HG02981 (cell line): ENCODE results near the gene FIG4.
"Not testable (repeated sequence)": the region's sequence is repeated elsewhere in the genome, so short reads cannot be mapped to it uniquely, and the experiment has no call there.

Source experiments
- ATAC-seq: cut with Tn5 transposase; IDR thresholded peaks from one replicate; pipeline ENCODE4 v1.9.1; 2021; ENCODE audit warnings: mild to moderate bottlenecking, moderate library complexity; ENCODE audit not compliant: unreplicated experiment

FIG4 gene

DNA sequence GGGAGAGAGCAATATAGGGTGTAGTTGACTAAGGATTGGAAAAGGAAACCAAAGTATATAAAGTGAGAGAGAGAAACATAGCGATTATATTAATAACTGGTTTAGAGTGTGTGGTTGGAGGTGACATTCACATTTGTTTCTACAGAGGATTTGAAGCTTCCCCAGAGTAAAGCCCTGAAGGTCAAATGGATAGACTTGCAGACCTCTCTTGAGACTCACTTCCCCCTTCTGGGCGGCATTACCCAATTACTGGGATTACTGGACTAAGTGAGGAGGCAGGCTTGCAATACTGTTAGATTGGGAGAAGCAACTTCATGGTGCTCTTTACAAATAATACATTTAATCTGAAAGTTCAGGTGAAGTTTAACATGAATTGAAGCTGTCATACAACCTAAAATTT is 10.7 kb downstream of the FIG4 start:
- ATAC-seq: no peak

DNA sequence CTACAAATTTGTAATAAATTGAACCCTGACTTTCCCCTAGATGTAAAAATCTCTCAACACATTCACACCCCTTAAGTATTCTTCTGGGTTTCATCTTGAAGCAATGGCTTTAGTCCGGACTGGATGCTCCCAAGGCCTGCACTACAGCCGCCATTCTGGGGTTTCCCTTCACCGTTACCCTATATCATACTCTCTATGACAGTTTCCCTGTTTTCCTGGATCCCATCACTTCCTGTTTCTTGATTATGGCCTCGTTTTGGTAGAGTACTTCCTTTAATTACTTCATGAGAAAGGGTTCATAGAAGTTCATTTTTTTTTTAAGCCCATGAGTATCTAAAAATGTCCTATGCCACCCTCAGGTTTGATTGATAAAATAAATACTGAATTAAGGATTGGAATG is 11.7 kb downstream of the FIG4 start:
- ATAC-seq: no peak

DNA sequence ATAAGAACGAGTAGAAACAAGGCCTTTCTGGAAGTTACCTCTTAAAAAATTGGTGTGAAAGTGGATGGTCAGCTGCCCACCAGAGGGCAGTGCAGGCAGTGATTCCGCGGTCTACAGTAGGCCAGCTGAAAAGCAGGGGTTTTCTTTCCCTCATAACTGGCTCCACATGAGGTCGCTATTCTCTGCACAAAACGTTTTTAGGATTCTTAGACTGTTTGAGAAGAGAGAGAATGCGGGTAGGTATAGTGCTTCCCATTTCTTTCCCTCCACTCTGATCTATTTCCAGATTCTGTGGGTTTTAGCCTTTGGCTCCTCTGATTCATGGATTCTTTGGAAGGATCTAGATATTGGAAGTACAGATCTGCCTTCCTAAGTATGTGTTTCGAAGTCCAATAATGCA is 14.2 kb downstream of the FIG4 start:
- peak; percentile 86 for ATAC-seq

DNA sequence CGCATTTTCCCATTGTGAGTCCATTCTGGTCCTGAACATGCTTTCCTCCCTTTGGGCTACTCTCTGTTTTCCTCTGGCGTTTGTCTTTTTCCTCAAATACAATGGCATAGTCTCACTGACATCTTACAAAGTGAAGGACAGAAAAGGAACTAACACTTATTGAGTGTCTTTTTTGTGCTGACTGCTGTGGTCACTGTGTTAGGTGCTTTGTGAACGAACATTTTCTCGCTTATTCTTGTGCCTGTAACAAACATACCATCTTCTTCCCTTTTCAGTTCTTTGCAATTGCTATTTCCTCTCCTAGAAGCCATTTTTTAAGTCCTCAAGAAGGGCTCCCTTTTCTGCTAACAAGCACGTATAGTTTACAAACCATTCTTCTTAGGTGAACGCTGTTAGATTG is 15.4 kb downstream of the FIG4 start:
- no peak for ATAC-seq

DNA sequence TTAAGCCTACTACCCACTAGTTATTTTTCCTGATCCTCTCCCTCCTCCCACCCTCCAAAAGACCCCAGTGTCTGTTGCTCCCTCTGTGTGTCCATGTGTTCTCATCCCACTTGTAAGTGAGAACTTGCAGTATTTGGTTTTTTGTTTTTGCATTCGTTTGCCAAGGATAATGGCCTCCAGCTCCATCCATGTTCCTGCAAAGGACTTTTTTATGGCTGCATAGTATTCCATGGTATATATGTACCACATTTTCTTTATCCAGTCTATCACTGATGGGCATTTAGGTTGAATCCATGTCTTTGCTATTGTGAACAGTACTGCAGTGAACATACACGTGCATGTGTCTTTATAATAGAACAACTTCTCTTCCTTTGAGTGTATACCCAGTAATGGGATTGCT is 17.0 kb downstream of the FIG4 start:
- not testable (repeated sequence) for ATAC-seq

DNA sequence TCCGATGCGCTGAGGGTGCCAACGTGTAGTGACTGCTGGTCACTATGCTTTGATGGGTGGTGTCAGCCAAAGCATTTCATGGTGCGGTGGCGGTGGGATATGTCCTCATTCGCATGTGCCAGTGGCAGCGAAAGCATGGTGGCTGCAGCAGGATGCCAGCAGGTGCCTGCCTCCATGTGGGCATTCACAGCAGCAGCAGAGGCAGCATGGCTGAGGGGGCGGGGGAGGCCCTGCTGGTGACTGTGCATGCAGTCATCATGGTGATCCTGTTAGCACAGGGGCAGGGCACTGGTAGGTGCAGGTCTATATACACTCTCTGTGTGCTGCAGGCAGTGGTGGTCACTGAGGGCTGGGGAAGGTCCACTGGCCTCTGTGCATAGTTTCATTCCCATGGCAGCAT is 22.0 kb downstream of the FIG4 start:
- no peak for ATAC-seq

DNA sequence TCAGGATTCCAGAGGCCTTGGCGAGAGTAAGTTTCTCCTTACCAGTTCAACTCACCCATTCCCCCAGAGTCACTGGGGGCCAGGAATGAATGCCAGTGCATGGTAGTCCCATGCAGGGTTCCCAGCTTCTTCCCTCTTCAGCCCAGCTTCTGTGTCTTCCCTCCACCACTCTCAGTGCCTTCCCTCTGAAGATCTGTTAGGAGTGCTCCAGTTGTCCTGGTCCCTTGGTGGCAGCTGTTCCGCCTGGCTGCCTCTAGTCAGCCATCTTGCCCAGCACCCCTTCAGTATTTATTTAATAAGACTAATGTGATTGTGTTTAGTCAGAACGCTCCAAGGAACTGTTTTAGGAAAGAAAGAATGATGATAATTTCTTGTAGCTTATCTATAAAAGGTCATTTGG is 23.1 kb downstream of the FIG4 start:
- no peak for ATAC-seq

DNA sequence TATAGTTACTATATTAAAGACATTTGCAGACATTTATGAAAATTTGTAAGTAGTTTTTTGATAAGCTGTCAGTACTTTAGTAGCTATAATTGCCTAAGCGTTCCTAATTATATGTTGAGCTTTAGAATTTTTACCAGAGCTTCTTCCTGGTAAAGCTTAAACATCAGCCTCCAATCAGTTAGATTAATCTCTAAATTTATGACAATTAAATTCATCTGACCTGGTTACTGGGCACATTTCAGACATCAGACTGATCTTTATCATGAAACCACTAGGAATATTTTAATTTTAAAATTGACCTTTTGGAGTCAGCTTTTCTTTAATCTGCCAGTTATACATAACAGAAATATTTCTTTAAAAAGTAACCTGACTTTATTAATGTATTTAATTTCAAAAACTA is 23.5 kb downstream of the FIG4 start:
- no peak for ATAC-seq

DNA sequence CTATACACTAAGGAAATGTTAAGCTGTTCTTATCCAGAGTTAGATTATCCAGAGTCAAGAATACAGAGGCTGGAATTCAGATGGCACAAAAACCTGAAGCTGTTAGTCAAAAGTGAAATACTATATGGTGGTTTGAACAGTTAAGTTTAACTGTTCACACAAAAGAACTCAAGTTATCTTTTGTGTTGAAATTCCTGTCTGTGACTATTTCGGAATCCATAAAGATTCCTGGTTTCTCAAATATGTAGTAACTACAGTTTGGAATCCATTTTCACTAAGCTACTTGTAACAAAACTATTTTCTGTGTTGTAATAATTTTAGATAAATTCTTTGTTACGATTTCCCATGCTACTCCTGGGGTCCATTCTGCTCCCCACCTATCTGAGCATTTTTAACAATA is 24.5 kb downstream of the FIG4 start:
- ATAC-seq: no peak

DNA sequence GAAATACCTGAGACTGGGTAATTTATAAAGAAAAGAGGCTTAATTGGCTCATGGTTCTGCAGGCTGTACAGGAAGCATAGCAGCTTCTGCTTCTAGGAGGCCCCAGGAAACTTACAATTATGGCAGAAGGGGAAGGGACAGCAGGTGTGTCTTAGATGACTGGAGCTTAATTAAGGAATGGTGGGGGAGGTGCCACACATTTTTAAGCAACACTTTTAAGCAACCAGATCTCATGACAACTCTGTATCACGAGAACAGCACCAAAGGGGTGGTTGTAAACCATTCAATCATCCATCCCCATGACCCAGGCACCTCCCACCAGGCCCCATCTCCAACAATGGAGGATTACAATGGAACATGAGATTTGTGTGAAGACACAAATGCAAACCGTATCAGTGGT is 26.9 kb downstream of the FIG4 start:
- no peak for ATAC-seq

DNA sequence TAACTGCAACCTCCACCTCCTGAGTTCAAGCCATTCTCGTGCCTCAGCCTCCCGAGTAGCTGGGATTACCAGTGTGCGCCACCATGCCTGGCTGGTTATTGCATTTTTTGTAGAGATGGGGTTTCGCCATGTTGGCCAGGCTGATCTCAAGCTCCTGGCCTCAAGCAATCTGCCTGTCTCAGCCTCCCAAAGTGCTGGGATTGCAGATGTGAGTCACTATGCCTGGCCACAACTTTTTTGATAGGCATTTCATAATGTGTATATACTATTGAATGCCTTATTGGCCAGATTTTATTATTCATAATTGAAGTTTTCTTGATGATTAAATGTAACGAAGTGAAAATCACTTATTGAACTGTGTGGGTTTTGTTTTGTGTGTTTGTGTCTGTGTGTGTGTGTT is 27.9 kb downstream of the FIG4 start:
- ATAC-seq: no peak

DNA sequence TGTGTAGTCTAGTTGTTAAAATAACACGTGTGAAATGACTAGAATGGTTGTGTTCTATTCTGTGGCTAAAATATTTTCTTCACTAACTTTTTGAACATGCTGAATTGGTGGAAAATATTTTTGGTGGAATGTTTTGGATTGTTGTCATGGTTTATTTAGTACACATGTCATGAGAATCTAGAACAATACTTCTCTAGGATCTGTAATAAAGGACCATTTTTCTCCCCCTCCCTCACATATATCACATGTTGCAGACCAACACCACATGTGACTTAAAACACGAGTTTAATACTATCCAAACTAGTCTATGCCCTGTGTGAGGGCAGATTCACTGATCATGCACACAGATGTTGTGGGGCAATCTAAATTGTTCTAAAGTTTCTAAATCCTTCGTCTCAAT is 29.2 kb downstream of the FIG4 start:
- no peak for ATAC-seq

DNA sequence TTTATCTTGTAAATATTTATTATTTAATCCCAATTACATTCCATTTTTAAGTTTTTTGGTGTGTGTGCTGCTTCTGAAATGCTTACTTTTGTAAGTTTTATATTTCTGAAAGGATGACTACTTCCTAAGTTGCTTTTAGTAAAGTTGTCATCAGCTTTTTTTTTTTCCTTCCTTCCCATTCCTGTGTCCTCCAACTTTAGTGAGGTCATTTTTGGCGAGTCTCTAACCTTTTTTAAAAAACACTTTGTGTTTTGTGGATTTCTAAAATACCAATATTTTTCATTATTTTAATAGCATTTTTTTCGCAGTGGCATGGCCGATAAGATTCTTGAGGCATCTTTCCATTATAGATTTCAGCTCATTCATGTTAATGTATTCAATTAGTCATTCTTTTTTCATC is 30.9 kb downstream of the FIG4 start:
- no peak for ATAC-seq

DNA sequence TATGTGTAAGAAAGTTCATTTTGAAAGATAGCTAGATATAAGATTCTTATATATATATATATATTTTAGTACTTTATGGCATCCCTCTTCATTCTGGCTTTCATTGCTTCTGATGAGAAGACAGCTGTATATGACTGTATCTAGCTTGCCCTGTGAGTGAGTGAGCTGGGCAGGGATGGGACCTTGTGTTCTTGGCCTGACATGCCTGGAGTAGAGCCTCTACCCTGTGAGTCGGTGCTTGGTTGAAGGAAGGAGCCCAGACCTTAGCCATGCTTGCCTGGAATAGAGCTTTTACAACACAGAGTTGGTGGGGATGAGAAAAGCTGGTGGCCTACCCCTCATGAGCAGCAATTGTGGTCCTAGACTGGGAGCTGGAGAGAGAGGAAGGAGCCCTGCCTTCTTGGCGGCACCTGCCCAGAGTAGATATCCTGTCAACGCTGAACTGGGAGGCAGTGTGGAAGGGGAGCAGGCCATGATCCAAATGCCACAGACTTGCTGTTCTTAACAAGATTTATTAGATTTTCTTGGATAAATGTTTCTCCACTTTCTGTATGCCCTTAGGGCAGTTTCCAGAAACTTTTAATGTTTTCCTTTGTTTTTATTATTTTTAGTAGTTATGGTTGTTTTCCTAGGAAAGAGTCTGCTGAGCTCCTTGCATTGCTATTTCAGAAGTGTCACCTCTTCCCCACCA is 31.6 kb downstream of the FIG4 start:
- ATAC-seq: no peak

DNA sequence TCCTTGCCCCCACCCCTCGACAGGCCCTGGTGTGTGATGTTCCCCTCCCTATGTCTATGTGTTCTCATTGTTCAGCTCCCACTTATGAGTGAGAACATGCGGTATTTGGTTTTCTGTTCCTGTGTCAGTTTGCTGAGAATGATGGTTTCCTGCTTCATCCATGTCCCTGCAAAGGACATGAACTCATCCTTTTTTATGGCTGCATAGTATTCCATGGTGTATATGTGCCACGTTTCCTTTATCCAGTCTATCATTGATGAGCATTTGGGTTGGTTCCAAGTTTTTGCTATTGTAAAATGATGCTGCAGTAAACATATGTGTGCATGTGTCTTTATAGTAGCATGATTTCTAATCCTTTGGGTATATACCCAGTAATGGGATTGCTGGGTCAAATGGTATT is 34.2 kb downstream of the FIG4 start:
- not testable (repeated sequence) for ATAC-seq

DNA sequence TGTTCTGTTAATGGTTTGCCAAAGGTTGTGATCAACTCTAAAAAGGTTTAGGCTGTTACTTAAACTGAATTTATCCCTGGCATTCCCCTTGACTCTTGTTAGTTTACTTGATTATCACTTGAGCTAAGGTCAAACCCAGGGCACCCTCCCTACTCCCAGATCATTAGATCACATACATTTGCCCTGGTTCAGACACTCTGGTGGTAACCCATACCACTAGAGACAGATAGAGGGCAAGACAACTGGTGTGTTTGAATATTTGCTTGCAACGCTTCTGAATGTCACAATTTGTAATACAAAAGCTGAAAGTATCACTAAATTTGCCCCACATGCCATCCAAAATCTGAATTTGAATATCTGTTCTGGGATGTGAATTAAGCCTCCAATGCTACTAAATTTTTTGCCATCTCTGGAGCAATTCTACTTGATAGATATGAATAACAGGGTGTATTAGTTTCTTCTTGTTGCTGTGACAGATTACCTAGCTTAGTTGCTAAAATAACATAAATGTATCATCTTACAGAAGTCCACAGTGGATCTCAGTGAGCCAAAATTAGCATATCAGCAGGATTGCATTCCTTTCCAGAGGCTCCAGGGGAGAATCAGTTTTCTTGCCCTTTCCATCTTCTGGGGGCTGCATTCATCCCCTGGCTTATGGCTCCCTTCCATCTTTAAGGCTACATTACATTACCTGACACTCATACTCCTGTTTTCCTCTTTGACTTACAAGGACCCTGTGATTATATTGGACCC is 45.4 kb downstream of the FIG4 start:
- no peak for ATAC-seq

DNA sequence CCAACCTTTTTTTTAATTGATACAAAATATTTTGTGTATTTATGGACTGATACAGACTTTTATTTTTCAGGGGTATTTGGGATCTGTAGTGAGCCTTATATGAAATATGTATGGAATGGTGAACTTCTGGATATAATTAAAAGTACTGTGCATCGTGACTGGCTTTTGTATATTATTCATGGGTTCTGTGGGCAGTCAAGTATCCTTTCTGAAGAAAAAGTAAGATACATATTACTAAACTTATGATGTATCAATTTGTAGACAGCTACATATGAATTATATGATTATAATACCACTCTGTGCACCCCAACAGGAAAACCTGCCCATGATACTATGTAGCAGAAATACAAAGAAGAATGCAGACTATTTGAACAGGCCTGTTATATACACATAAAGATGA is 47.2 kb downstream of the FIG4 start:
- no peak for ATAC-seq

DNA sequence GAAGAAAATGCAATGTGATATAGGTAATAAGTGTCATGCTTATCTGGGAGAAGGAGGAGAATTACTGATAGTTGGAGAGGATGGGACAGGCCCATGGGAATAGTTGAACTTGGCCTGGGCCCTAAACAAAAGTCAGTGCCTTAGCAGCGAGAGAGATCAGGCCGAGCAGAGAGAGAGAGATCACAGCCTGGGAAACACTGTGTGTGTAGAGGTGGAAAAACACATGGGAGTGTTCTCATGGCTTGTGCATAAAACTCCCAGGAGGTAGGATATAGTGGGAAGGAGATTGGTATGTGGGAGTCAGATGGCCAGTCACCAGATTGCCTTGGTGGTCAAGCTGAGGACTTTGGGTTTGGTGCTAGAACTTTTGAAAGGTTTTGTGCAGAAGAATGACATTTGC is 47.6 kb downstream of the FIG4 start:
- ATAC-seq: no peak

DNA sequence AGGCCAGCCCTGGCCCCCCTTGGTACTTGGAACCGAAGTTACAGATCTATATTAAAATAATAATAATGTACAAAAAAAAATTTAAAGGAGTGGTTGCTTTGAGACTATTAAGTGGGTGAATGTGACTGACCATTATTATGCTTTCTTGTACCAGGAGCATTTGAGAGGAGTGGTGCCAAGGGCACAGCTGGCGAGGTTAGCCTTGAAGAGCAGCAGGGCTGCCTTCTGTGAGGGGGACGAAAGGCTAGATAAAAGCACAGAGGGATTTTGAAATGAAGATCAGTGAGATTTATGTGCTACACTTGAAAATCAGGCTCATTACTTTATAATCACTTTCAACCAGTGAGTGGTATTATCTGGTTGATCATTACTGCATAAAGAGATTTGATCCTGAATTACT is 48.6 kb downstream of the FIG4 start:
- ATAC-seq: no peak

DNA sequence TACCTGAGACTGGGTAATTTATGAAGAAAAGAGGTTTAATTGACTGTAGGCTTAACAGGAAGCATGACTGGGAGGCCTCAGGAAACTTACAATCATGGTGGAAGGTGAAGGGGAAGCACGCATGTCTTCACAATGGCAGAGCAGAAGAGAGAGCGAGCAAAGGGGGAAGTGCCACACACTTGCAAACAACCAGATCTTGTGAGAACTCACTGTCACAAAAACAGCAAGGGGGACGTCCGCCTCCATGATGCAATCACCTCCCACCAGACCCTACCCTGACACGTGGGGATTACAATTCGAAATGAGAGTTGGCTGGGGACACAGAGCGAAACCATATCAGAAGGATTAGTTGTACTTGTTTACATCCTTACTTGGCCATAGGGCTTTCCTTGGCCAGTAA is 49.7 kb downstream of the FIG4 start:
- ATAC-seq: no peak

DNA sequence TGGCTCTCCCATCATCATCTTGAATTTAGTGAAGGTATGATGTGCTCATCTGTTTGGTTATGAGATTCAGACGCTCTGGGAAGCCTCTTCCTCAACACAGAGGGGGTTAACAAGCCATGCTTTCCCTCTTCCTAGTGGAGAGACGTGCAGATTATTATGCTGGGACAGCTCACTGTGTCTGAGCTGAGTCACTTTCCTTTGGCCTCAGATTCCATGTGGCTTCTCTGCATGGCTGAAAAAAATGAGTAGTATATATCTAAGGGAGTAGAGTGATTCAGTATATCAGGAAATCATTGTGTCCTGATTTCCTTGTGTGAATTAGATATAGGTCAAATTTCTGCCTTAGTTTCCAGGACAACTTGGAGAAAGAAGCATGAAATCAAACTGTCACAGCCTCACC is 52.6 kb downstream of the FIG4 start:
- ATAC-seq: no peak

DNA sequence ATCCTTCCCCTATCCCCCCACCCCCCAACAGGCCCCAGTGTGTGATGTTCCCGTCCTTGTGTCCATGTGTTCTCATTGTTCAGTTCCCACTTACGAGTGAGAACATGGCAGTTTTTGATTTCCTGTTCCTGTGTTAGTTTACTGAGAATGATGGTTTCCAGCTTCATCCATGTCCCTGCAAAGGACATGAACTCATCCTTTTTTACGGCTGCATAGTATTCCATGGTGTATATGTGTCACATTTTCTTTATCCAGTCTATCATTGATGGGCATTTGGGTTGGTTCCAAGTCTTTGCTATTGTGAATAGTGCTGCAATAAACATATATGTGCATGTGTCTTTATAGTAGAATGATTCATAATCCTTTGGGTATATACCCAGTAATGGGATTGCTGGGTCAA is 53.7 kb downstream of the FIG4 start:
- not testable (repeated sequence) for ATAC-seq

DNA sequence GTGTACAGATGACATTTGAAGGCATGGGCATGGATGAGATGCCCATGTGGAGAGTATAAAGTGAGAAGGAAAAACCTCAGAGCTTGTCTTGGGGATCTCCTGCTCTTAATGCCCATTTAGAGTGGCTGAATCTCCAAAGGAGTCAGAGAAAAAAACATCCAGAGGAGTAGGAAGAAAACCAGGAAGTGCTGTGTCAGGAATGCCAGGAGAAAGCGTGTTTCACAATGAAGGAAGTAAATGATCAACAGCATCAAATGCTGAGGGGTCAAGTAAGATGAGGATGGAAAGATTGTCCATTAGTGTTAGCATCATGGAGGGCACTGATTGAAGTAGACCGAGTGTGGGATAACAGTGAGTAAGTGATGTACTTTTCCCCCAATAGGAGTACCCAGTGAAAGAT is 56.1 kb downstream of the FIG4 start:
- ATAC-seq: no peak
